H9 (cell line): Measurements from ENCODE around the gene GPATCH2. TPM values are rescaled to one million over a fixed set of nuclear protein-coding genes. Genes with fewer than 3 reads are reported as not detected.

Source experiments
- DNase-seq: peaks from one replicate; pipeline ENCODE4 v3.0.0-alpha.2; 2017
- H2AFZ ChIP-seq: one replicate; pipeline ENCODE4 v1.6.1; 2013; ENCODE audit warnings: mild to moderate bottlenecking, low read length, control low read depth, moderate library complexity
- H2AK5ac ChIP-seq: 2 replicates; pipeline ENCODE4 v1.6.1; 2013; ENCODE audit warnings: low read length, control low read depth, mixed read lengths; ENCODE audit not compliant: insufficient read length
- H2BK120ac ChIP-seq: one replicate; pipeline ENCODE4 v1.6.1; 2013; ENCODE audit warnings: low read depth, mild to moderate bottlenecking, low read length, control low read depth, inconsistent platforms; ENCODE audit not compliant: poor library complexity, severe bottlenecking
- H2BK12ac ChIP-seq: 2 replicates; pipeline ENCODE4 v1.6.1; 2013; ENCODE audit warnings: low read length, control low read depth, mixed read lengths, low read depth; ENCODE audit not compliant: insufficient read length
- H2BK15ac ChIP-seq: 2 replicates; pipeline ENCODE4 v1.6.1; 2013; ENCODE audit warnings: low read depth, low read length, control low read depth
- H2BK20ac ChIP-seq: one replicate; pipeline ENCODE4 v1.6.1; 2013; ENCODE audit warnings: low read depth, mild to moderate bottlenecking, low read length, control low read depth, inconsistent platforms; ENCODE audit not compliant: poor library complexity, severe bottlenecking
- H2BK5ac ChIP-seq: 2 replicates; pipeline ENCODE4 v1.6.1; 2013; ENCODE audit warnings: low read length, control low read depth, mixed read lengths; ENCODE audit not compliant: insufficient read length
- H3K14ac ChIP-seq: 2 replicates; pipeline ENCODE4 v1.6.1; 2013; ENCODE audit warnings: low read length, control low read depth; ENCODE audit not compliant: insufficient read depth
- H3K18ac ChIP-seq: 2 replicates; pipeline ENCODE4 v1.6.1; 2013; ENCODE audit warnings: low read depth, mild to moderate bottlenecking, mixed read lengths, low read length, control low read depth; ENCODE audit not compliant: insufficient read length
- H3K23ac ChIP-seq: 2 replicates; pipeline ENCODE4 v1.6.1; 2013; ENCODE audit warnings: low read length, control low read depth, mixed read lengths, low read depth; ENCODE audit not compliant: insufficient read length
- H3K23me2 ChIP-seq: 2 replicates; pipeline ENCODE4 v1.6.1; 2013; ENCODE audit warnings: low read depth, mild to moderate bottlenecking, mixed read lengths, low read length, control low read depth; ENCODE audit not compliant: insufficient read length, poor library complexity, severe bottlenecking
- H3K27ac ChIP-seq: 2 replicates; pipeline ENCODE4 v1.5.1; 2013; ENCODE audit warnings: low read length, control low read depth, mixed read lengths, low read depth; ENCODE audit not compliant: insufficient read length
- H3K27me3 ChIP-seq: 2 replicates; pipeline ENCODE4 v1.6.1; 2013; ENCODE audit warnings: low read length, control low read depth, inconsistent platforms; ENCODE audit not compliant: insufficient read depth
- H3K4ac ChIP-seq: 2 replicates; pipeline ENCODE4 v1.6.1; 2013; ENCODE audit warnings: low read depth, mild to moderate bottlenecking, control low read depth, inconsistent platforms, low read length, moderate library complexity
- H3K4me1 ChIP-seq: 2 replicates; pipeline ENCODE4 v1.6.1; 2013; ENCODE audit warnings: low read length, control low read depth, inconsistent platforms; ENCODE audit not compliant: insufficient read depth
- H3K4me2 ChIP-seq: 2 replicates; pipeline ENCODE4 v1.6.1; 2013; ENCODE audit warnings: low read length, control low read depth, mixed read lengths; ENCODE audit not compliant: insufficient read length, insufficient read depth
- H3K56ac ChIP-seq: 2 replicates; pipeline ENCODE4 v1.6.1; 2013; ENCODE audit warnings: low read depth, mild to moderate bottlenecking, mixed read lengths, low read length, control low read depth; ENCODE audit not compliant: insufficient read length
- H3K79me1 ChIP-seq: 2 replicates; pipeline ENCODE4 v1.6.1; 2013; ENCODE audit warnings: low read depth, mild to moderate bottlenecking, moderate library complexity, low read length, control low read depth, inconsistent platforms; ENCODE audit not compliant: insufficient read depth, poor library complexity, severe bottlenecking
- H3K79me2 ChIP-seq: 2 replicates; pipeline ENCODE4 v1.6.1; 2013; ENCODE audit warnings: low read length, control low read depth, inconsistent platforms; ENCODE audit not compliant: insufficient read depth
- H3K9ac ChIP-seq: 2 replicates; pipeline ENCODE4 v1.6.1; 2013; ENCODE audit warnings: low read length, control low read depth, mixed read lengths; ENCODE audit not compliant: insufficient read length; ENCODE audit errors: extremely low read depth
- H3K9me3 ChIP-seq: one replicate; pipeline ENCODE4 v1.6.1; 2013; ENCODE audit warnings: low read depth, low read length, inconsistent platforms; ENCODE audit not compliant: control insufficient read depth
- H3T11ph ChIP-seq: one replicate; pipeline ENCODE4 v1.6.1; 2013; ENCODE audit warnings: mild to moderate bottlenecking, low read length, control low read depth, inconsistent platforms
- H4K20me1 ChIP-seq: one replicate; pipeline ENCODE4 v1.6.1; 2013; ENCODE audit not compliant: control insufficient read depth, insufficient read length, insufficient read depth
- H4K5ac ChIP-seq: 2 replicates; pipeline ENCODE4 v1.6.1; 2013; ENCODE audit warnings: low read depth, mild to moderate bottlenecking, mixed read lengths, low read length, control low read depth; ENCODE audit not compliant: insufficient read length
- H4K8ac ChIP-seq: replicated peaks from 2 replicates; pipeline ENCODE4 v1.6.1; 2013; ENCODE audit warnings: low read length, control low read depth, mixed read lengths, low read depth; ENCODE audit not compliant: insufficient read length
- H4K91ac ChIP-seq: 2 replicates; pipeline ENCODE4 v1.6.1; 2013; ENCODE audit warnings: low read depth, mild to moderate bottlenecking, moderate library complexity, mixed read lengths, low read length, control low read depth; ENCODE audit not compliant: insufficient read length
- H3K27ac Mint-ChIP-seq, 3 experiments: 2 replicates in 2 of 3; 3 replicates in 1 of 3; pipeline ENCODE4 v1.8.0; 2020 to 2021; ENCODE audit warnings: mixed read lengths in 3 of 3, mild to moderate bottlenecking in 1 of 3, moderate library complexity in 1 of 3
- H3K27me3 Mint-ChIP-seq: 2 replicates; pipeline ENCODE4 v1.8.0; 2021; ENCODE audit warnings: low read depth, mild to moderate bottlenecking, moderate library complexity, mixed read lengths
- H3K36me3 Mint-ChIP-seq, 3 experiments: 2 replicates in 2 of 3; 3 replicates in 1 of 3; pipeline ENCODE4 v1.8.0; 2020 to 2021; ENCODE audit warnings: low read depth in 3 of 3, mixed read lengths in 3 of 3; ENCODE audit not compliant: insufficient read depth in 1 of 3
- H3K4me1 Mint-ChIP-seq, 2 experiments: 2 replicates each; pipeline ENCODE4 v1.8.0; 2020; ENCODE audit warnings: mixed read lengths in 2 of 2
- H3K4me3 Mint-ChIP-seq, 2 experiments: 2 replicates in 1 of 2; 3 replicates in 1 of 2; pipeline ENCODE4 v1.8.0; 2020 to 2021; ENCODE audit warnings: mild to moderate bottlenecking in 2 of 2, mixed read lengths in 2 of 2, moderate library complexity in 1 of 2
- H3K9me3 Mint-ChIP-seq, 2 experiments: 2 replicates in 1 of 2; 3 replicates in 1 of 2; pipeline ENCODE4 v1.8.0; 2020; ENCODE audit warnings: mild to moderate bottlenecking in 2 of 2, mixed read lengths in 2 of 2, moderate library complexity in 1 of 2
- total RNA-seq: library from RNA; stranded (reverse); gene quantifications from 2 replicates; pipeline ENCODE4 v1.2.1, GENCODE V29; 2021
- TF ChIP-seq, protein P1 (sequence below): fragments of 200-600 bp; sonication (generic); conservative IDR thresholded peaks from 3 replicates; pipeline ENCODE4 v1.8.0; 2021; ENCODE audit warnings: antibody characterized with exemption, mild to moderate bottlenecking

GPATCH2 gene
- total RNA-seq, 1 experiment from 2014 or later, result 14.3 TPM

DNA sequence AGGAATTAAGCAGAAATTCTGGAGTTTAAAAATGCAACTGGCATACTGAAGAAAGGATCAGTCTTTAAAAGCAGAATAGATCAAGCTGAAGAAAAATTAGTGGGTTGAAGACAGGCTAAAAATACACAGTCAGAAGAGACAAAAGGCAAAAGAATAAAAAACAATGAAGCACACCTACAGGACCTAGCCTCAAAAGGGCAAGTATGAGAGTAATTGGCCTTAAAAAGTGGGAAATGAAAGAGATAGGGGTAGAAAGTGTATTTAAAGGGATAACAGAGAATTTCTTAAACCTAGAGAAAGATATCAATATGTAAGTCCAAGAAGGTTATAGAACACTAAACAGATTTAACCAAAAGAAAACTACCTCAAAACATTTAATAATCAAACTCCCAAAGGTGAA lies 152.4 kb downstream of the GPATCH2 start:
- Histone ChIP-seq H3T11ph (no peak overlapping the region), H3K9ac (no peak overlapping the region), H2BK15ac (no peak overlapping the region), H4K91ac (no peak overlapping the region), H2BK12ac (no peak overlapping the region), H3K23ac (no peak overlapping the region), H4K20me1 (no peaks in the 10 kb centered on the region), H2BK5ac (no peak overlapping the region), H3K4me1 (no peaks in the 10 kb centered on the region), H3K27ac (no peak overlapping the region), H3K4ac (no peak overlapping the region), H2AFZ (no peak overlapping the region), H3K9me3 (no peaks in the 10 kb centered on the region), H3K18ac (no peak overlapping the region), H3K79me2 (no peaks in the 10 kb centered on the region), H2BK120ac (no peak overlapping the region), H4K8ac (no peak overlapping the region), H3K14ac (no peak overlapping the region), H3K56ac (no peak overlapping the region), H2AK5ac (no peak overlapping the region), H4K5ac (no peak overlapping the region), H2BK20ac (no peak overlapping the region), H3K23me2 (no peaks in the 10 kb centered on the region), H3K4me2 (no peak overlapping the region), H3K79me1 (no peaks in the 10 kb centered on the region), H3K27me3 (no peaks in the 10 kb centered on the region)
- Mint-ChIP-seq H3K27me3 (no peaks in the 10 kb centered on the region), H3K9me3 (no peaks in the 10 kb centered on the region), H3K36me3 (no peaks in the 10 kb centered on the region), H3K27ac (peak overlapping the region in 1 of 3 experiments; percentile 19; a peak in 1 of 7 replicates), H3K4me1 (no peaks in the 10 kb centered on the region), H3K4me3 (no peak overlapping the region)
- TF ChIP-seq, protein P1, sequence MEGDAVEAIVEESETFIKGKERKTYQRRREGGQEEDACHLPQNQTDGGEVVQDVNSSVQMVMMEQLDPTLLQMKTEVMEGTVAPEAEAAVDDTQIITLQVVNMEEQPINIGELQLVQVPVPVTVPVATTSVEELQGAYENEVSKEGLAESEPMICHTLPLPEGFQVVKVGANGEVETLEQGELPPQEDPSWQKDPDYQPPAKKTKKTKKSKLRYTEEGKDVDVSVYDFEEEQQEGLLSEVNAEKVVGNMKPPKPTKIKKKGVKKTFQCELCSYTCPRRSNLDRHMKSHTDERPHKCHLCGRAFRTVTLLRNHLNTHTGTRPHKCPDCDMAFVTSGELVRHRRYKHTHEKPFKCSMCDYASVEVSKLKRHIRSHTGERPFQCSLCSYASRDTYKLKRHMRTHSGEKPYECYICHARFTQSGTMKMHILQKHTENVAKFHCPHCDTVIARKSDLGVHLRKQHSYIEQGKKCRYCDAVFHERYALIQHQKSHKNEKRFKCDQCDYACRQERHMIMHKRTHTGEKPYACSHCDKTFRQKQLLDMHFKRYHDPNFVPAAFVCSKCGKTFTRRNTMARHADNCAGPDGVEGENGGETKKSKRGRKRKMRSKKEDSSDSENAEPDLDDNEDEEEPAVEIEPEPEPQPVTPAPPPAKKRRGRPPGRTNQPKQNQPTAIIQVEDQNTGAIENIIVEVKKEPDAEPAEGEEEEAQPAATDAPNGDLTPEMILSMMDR, result no peak
- DNase-seq, result no peak
